GM21619 (cell line): Measurements from ENCODE around the gene GSN.
"Not testable (repeated sequence)": the region's sequence is repeated elsewhere in the genome, so short reads cannot be mapped to it uniquely, and the experiment has no call there.

ENCODE experiments used
- ATAC-seq: cut with Tn5 transposase; IDR thresholded peaks from one replicate; pipeline ENCODE4 v1.9.1; 2021; ENCODE audit not compliant: unreplicated experiment

GSN gene

GRCh38 chr9:121286973-121287741 is 19.2 kb downstream of the GSN start:
- ATAC-seq, result no peak

- ATAC-seq, result no peak
Measured at GRCh38 chr9:121288673-121289025, 20.7 kb downstream of the GSN start.

- no peak for ATAC-seq
Measured at GRCh38 chr9:121289026-121289771, 21.2 kb downstream of the GSN start.

GRCh38 chr9:121289772-121290370 is 21.9 kb downstream of the GSN start:
- no peak for ATAC-seq

GRCh38 chr9:121291536-121291935 is 23.6 kb downstream of the GSN start:
- ATAC-seq, result not testable (repeated sequence)

GRCh38 chr9:121292051-121292450 is 24.1 kb downstream of the GSN start:
- ATAC-seq, result no peak

- no peak for ATAC-seq
Measured at GRCh38 chr9:121292801-121293241, 24.9 kb downstream of the GSN start.

- ATAC-seq, result no peak
Measured at GRCh38 chr9:121294151-121294743, 26.3 kb downstream of the GSN start.

- no peak for ATAC-seq
Measured at GRCh38 chr9:121294866-121295661, 27.1 kb downstream of the GSN start.

GRCh38 chr9:121295662-121296191 is 27.8 kb downstream of the GSN start:
- no peak for ATAC-seq

- no peak for ATAC-seq
Measured at GRCh38 chr9:121296213-121297127, 28.5 kb downstream of the GSN start.

GRCh38 chr9:121297389-121297788 is 29.4 kb downstream of the GSN start:
- ATAC-seq, result no peak

GRCh38 chr9:121298016-121298538 is 30.1 kb downstream of the GSN start:
- no peak for ATAC-seq

GRCh38 chr9:121298689-121299466 is 30.9 kb downstream of the GSN start:
- no peak for ATAC-seq

GRCh38 chr9:121299467-121300282 is 31.7 kb downstream of the GSN start:
- ATAC-seq, result no peak

- no peak for ATAC-seq
Measured at GRCh38 chr9:121300283-121301119, 32.5 kb downstream of the GSN start.

GRCh38 chr9:121301881-121302286 is 33.9 kb downstream of the GSN start:
- ATAC-seq, result no peak
